ENCODE data around the gene AK4. TPM values are rescaled to one million over a fixed set of nuclear protein-coding genes. Genes with fewer than 3 reads are reported as not detected.
"Not testable (repeated sequence)": the region's sequence is repeated elsewhere in the genome, so short reads cannot be mapped to it uniquely, and the experiment has no call there.

AK4 gene
- total RNA-seq, 1 donor from 2014 or later: 169 TPM

- no peak for DNase-seq (ENCODE audit: low read depth)
Observed at GRCh38 chr1:65150583-65151263, 2.7 kb downstream of the AK4 start.

- no peak for DNase-seq (ENCODE audit: low read depth)
Observed at GRCh38 chr1:65151641-65152040, 3.6 kb downstream of the AK4 start.

- DNase-seq (ENCODE audit: low read depth): no peak
Observed at GRCh38 chr1:65153635-65154034, 5.6 kb downstream of the AK4 start.

- no peak for DNase-seq (ENCODE audit: low read depth)
Observed at GRCh38 chr1:65156910-65157545, 9.0 kb downstream of the AK4 start.

GRCh38 chr1:65157546-65157941 lies 9.5 kb downstream of the AK4 start:
- DNase-seq (ENCODE audit: low read depth): no peak

GRCh38 chr1:65159291-65159688 lies 11.3 kb downstream of the AK4 start:
- not testable (repeated sequence) for DNase-seq (ENCODE audit: low read depth)

- no peak for DNase-seq (ENCODE audit: low read depth)
Observed at GRCh38 chr1:65159801-65160523, 12.0 kb downstream of the AK4 start.

- DNase-seq (ENCODE audit: low read depth): peak; percentile 68
Observed at GRCh38 chr1:65163201-65163805, 15.3 kb downstream of the AK4 start.

- DNase-seq (ENCODE audit: low read depth): not testable (repeated sequence)
Observed at GRCh38 chr1:65164101-65164500, 16.1 kb downstream of the AK4 start.

GRCh38 chr1:65164633-65165032 lies 16.6 kb downstream of the AK4 start:
- peak; percentile 86 for DNase-seq (ENCODE audit: low read depth)

- DNase-seq (ENCODE audit: low read depth): peak; percentile 79
Observed at GRCh38 chr1:65165269-65165993, 17.4 kb downstream of the AK4 start.

GRCh38 chr1:65166572-65167305 lies 18.7 kb downstream of the AK4 start:
- DNase-seq (ENCODE audit: low read depth): no peak

- DNase-seq (ENCODE audit: low read depth): no peak
Observed at GRCh38 chr1:65167586-65168242, 19.7 kb downstream of the AK4 start.

GRCh38 chr1:65168867-65169266 lies 20.9 kb downstream of the AK4 start:
- no peak for DNase-seq (ENCODE audit: low read depth)

GRCh38 chr1:65170511-65171142 lies 22.6 kb downstream of the AK4 start:
- DNase-seq (ENCODE audit: low read depth): peak; percentile 78

GRCh38 chr1:65172936-65173690 lies 25.1 kb downstream of the AK4 start:
- peak; percentile 86 for DNase-seq (ENCODE audit: low read depth)

- DNase-seq (ENCODE audit: low read depth): peak; percentile 100
Observed at GRCh38 chr1:65174585-65174984, 26.6 kb downstream of the AK4 start.

GRCh38 chr1:65175171-65176055 lies 27.4 kb downstream of the AK4 start:
- DNase-seq (ENCODE audit: low read depth): no peak

Data from renal cortical epithelial cell (primary cell).